Amniotic stem cell (primary cell): ENCODE results near the gene PSMC1.
"Not testable (repeated sequence)": the region's sequence is repeated elsewhere in the genome, so short reads cannot be mapped to it uniquely, and the experiment has no call there.

Experiments used
- DNase-seq: peaks from one replicate; lab custom pipeline; 2025; lab: John Stamatoyannopoulos, UW

The PSMC1 gene

GRCh38 chr14:90256354-90257131, at the start of gene PSMC1:
PSMC1 (plus strand) TSS chr14:90256553; CDS start chr14:90256598, 45 bp downstream.
- DNase-seq = peak; percentile 90

DNA sequence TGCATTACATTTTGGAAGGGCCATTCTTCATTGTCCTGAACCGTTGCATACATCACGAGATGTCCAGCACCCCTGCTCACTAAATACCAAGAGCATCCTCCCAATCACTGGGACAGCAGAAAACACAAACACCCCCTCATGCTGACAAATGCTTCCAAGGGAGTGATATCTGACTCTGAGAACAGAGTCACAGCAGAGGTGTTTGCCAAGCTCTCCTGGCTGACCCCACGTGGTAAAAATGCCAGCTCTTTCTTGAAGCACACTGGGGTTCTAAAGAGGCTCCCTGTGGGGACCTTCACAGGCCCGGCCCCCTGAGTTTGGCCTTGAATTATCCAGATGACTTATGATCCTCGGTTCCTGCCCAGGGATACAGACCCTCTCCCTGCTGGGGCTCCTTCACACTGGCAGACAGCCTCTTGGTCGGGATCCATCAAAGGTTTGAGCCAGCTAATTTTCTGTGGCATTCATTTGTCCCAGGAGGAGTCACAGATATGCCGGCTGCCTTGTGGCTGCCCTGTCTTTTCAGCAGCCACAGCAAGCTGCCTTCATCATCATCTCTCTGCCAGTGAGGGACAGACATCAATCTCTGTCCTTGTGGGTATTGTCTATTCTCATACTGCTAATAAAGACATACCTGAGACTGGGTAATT, 43.1 kb upstream of the PSMC1 start:
- DNase-seq = no peak

DNA sequence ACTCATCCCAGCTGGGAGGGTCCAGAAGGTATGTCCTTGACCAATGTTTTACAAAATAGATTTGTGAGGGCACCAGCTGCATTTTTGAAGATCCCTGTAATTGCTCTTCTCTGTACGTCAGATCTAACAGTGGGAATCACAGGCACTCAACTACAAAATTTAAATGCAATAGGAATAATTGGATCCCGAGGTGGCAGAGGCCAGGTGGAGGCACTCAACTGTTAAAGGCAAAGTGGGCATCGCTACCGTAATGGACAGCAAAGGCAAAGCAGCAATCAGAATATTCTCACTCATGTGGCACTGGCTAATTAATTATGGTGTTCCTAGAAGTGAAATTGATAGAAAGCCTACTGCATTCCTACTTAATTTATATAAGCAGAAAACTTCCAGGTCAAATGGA, 27.9 kb upstream of the PSMC1 start:
- no peak for DNase-seq

- DNase-seq = not testable (repeated sequence)
These were observed 26.4 kb upstream of the PSMC1 start for GRCh38 chr14:90229942-90230341.

DNA sequence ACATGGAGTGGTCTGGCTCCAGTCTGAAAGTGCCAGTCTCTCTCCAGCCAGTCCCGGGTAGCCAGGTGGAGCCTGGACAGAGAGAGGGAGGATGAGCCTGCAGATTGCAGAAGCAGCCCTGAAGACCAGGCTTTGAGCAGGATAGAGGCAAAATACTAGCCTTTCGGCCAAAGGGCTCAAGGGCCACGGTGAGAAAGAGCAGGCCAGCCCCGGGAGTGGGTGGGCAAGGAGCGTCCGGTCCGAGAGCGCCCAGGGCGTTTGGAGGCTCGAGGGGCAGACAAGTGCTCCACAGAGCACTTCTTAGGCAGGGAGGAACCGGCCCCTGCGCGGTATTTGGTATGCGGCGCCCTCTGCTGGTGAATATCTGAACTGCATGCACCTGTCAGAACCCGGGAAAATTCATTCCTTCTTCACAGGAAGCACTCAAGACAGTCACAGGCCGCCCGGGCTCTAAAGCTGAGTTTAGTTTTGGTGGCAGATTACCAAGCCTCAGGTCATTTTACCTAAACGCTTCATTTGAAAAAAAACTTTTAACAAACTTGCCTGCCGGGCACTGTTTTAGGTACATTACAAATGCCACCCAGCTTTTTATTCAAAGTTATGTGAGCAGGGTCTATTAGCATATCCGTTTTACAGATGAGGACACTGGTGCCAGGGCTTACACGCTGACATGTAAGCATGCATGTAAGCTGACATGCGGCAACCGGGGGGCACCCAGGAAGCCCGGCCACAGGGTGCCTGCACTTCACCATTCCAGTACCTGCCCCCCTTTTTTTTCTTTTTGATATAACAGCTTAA, 21.0 kb upstream of the PSMC1 start:
- no peak for DNase-seq

- no peak for DNase-seq
These were observed 17.2 kb upstream of the PSMC1 start for GRCh38 chr14:90239139-90239538.

DNA sequence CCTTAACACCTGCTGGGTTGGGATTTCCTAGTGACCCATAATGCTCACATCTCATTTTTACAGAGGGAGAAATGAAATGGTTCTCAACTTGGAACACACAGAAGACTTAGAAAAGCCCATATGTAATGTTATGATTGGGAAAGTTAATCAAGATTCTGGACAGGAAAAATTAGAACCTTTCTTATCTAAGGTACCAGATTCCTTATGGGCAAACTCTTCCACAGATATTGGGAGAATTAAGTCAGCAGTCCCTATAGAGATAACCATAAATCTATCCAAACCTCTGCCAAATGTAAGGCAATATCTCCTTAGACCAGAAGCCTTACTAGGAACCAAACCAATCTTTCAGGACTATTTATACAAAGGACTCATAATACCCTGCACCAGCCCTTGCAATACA, 13.9 kb upstream of the PSMC1 start:
- no peak for DNase-seq

DNA sequence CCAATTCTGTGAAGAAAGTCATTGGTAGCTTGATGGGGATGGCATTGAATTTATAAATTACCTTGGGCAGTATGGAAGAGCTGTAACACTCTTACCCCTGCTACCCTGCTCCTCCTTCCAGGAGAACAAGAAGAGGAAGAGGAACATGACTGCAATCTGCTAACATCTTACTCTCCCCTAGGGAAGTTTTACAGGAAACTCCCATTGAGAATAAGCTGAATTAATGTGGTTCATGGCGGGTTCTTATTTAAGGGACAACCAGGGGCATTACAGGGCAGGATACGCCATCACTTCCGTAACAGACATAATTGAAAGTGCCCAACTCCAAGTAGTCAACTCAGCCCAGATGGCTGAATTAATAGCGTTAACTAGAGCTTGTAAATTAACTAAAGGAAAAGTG, 9.4 kb upstream of the PSMC1 start:
- DNase-seq = no peak

DNA sequence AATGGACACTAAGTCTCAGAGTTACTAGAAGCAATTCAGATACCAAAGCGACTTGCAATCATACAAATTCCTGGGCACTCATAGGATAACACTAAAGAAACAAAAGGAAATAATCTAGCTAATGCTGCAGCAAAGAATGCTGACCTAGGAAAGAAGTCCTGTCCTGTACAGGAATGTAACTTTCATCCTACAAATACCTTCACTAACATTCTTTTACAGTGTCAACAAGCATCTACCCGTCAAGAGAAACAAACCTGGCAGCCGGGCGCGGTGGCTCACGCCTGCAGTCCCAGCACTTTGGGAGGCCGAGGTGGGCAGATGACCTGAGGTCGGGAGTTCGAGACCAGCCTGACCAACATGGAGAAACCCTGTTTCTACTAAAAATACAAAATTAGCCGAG, 8.9 kb upstream of the PSMC1 start:
- not testable (repeated sequence) for DNase-seq

GRCh38 chr14:90248594-90248993, 7.8 kb upstream of the PSMC1 start:
- no peak for DNase-seq

DNA sequence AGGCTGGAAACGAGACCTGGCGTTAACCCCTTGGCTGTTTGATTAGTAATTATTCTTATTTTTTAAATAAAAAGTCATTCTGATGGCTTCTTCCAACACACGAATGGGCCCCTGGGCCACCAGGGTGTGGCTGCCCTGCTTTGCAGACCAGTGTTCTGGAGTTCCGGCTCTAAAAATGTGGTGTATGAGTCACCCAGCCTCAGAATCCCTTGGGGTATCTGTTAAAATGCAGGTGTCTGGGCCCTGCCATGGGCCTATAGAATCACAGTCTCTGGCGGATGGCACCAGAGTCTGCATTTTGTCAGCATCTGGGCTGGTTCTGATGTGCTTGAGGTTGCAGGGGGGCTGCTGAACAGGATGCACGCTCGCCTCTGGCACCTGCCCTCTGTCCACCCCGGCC, 2.5 kb upstream of the PSMC1 start:
- no peak for DNase-seq

GRCh38 chr14:90255871-90256270, 482 bp upstream of the PSMC1 start:
- no peak for DNase-seq

GRCh38 chr14:90263748-90264449, 7.5 kb downstream of the PSMC1 start:
- no peak for DNase-seq

GRCh38 chr14:90266441-90267154, 10.2 kb downstream of the PSMC1 start:
- DNase-seq = no peak

- DNase-seq = no peak
These were observed 12.1 kb downstream of the PSMC1 start for GRCh38 chr14:90268420-90268819.

DNA sequence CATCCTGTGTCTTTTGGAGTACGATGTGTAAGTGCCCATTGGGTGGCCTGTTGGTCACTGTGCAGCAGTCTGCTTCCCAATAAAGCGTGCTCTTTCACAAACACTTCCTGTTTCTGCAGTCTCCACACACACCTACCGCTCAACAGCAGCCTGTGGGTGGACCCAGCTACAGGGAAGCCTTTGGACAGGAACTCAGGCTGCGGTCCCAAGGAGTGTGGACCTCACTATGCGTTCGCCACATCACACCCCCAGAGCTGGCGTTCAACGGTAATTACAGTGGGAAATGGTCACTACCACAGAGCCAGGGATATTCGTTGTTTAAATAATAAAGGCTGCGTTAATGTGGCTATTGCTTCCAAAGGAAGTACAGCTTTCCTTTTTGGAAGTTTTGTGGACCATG, 16.2 kb downstream of the PSMC1 start:
- no peak for DNase-seq

- no peak for DNase-seq
These were observed 17.2 kb downstream of the PSMC1 start for GRCh38 chr14:90273532-90273931.

DNA sequence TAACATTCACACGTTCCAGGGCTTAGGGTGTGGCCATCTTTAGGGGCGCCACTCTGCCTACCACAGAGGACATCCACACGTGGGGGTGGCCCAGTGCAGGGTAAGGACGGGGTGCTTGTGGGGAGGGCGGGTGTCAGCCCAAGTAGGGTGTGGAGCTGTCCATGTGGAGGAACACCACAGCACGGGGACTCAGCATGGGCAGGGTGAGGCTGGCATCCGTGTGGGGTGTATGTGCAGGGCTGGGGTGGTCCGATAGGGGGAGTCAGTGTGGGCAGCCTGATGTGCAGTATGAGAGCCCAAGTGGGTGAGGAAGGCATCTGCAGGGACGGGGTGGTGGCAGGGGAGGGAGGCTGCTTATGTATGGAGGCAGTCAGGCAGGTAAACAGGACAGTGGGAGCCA, 17.7 kb downstream of the PSMC1 start:
- DNase-seq = no peak

DNA sequence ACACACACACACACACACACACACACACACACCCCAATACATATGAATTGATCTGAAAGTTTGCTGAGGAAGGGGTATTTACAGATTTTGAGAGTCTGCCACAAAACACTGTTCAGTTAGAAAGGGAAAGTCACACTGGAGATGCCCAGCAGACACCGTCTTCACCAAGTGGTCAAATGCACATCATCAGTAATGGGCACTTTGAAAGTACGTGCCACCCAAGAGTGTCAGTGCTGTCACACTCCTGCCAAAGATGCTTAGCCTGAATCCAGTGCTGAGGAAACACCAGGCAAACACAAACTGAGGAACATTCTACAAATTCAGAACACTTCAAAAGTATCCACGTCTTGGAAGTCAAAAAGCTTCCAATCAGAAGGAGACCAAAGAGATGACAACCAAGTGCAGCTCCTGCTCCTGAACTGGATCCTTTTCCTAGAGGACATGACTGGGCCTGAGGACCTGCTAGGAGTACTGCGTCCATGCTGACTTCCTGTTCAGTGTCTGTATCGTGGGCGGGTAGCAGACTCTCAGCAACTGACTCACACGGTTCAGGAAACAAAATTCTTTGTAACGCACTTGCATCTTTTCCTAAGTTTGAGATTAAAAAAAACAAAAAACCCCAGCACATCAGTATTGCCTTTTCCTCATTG, 18.6 kb downstream of the PSMC1 start:
- no peak for DNase-seq

- no peak for DNase-seq
These were observed 19.1 kb downstream of the PSMC1 start for GRCh38 chr14:90275458-90275814.

GRCh38 chr14:90275820-90276219, 19.5 kb downstream of the PSMC1 start:
- DNase-seq = no peak
